Measurements from ENCODE around the gene APCDD1. TPM values are rescaled to one million over a fixed set of nuclear protein-coding genes. Genes with fewer than 3 reads are reported as not detected.

APCDD1 gene
- total RNA-seq, 1 donor from 2014 or later: 4.4 TPM

DNA sequence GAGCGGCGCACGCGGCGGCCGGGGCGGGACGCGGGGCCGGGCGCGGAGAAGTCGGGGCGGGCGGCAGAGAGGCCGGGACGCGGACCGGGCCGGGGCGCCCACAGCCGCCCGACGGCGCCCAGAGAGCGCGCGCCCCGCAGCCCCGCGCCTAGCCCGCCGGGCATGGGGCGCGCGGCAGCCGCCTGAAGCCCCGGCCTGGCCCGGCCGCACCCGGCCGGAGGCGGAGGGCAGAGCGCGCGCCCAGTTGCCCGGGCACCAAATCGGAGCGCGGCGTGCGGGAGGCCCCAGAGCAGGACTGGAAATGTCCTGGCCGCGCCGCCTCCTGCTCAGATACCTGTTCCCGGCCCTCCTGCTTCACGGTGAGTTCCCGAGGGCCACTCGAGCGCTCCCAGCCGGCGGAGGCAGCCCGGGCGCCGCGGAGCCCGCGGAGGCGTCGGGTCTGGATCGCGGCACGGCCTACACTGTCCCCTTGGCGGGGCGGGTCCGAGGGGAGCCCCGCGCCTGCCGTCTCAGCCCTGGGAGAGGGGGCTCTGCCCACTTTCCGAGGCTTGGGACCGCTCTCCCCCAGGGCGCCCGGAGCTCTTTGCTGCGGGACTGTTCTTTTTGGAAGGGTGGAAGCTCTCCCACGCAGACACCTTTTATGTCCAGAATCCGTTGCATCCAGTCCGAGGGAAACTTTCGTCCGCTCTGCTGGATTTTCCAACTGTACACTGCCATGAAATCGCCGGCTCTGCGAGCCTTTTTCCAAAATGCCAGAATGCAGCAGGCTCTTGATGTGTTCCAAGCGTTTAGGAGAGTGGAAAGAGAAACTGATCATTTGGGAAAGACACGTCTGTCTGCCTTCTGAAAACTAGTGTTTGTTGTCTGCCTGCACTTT, 484 bp downstream of the APCDD1 start:
- peaks cover 2% of the 10 kb centered on the region for H3K9me3 Mint-ChIP-seq (ENCODE audit: unreplicated experiment)
- Histone ChIP-seq H3K9ac (ENCODE audit: low read length) (peak overlapping the region; percentile 47), H3K79me2 (ENCODE audit: insufficient read depth, low read length) (no peaks in the 10 kb centered on the region), H4K20me1 (ENCODE audit: insufficient read depth, low read length) (no peaks in the 10 kb centered on the region), H3K9me3 (ENCODE audit: insufficient read depth, low read depth, low read length) (no peaks in the 10 kb centered on the region), H3K27me3 (ENCODE audit: insufficient read depth, low read length) (peaks cover 27% of the 10 kb centered on the region), H3K4me1 (ENCODE audit: insufficient read depth, low read length) (no peaks in the 10 kb centered on the region), H3K36me3 (ENCODE audit: insufficient read depth, low read length) (no peaks in the 10 kb centered on the region), H3K27ac (ENCODE audit: low read depth, low read length) (no peak overlapping the region), H2AFZ (ENCODE audit: low read depth, low read length) (peak overlapping the region; percentile 64), H3K4me2 (ENCODE audit: low read length) (peak overlapping the region; percentile 79), H3K4me3 (ENCODE audit: insufficient read depth, low read depth, low read length) (peak overlapping the region; percentile 59)
- H3K4me1 Mint-ChIP-seq (ENCODE audit: low read depth, unreplicated experiment): peaks cover 21% of the 10 kb centered on the region
- no peaks in the 10 kb centered on the region for H3K36me3 Mint-ChIP-seq (ENCODE audit: low read depth, unreplicated experiment)
- TF ChIP-seq, protein P1, sequence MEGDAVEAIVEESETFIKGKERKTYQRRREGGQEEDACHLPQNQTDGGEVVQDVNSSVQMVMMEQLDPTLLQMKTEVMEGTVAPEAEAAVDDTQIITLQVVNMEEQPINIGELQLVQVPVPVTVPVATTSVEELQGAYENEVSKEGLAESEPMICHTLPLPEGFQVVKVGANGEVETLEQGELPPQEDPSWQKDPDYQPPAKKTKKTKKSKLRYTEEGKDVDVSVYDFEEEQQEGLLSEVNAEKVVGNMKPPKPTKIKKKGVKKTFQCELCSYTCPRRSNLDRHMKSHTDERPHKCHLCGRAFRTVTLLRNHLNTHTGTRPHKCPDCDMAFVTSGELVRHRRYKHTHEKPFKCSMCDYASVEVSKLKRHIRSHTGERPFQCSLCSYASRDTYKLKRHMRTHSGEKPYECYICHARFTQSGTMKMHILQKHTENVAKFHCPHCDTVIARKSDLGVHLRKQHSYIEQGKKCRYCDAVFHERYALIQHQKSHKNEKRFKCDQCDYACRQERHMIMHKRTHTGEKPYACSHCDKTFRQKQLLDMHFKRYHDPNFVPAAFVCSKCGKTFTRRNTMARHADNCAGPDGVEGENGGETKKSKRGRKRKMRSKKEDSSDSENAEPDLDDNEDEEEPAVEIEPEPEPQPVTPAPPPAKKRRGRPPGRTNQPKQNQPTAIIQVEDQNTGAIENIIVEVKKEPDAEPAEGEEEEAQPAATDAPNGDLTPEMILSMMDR (IDR thresholded peaks at IDR 0.05; ENCODE audit: insufficient read depth, low read depth, low read length): no peak
- TF ChIP-seq EZH2 (IDR thresholded peaks at IDR 0.05; ENCODE audit: insufficient read depth, low read length): no peak
- FAIRE-seq: no peak
- peak overlapping the region; percentile 82 for H3K4me3 Mint-ChIP-seq (ENCODE audit: unreplicated experiment)
- no peak overlapping the region for H3K27ac Mint-ChIP-seq (ENCODE audit: unreplicated experiment)
- peaks cover 8% of the 10 kb centered on the region for H3K27me3 Mint-ChIP-seq (ENCODE audit: low read depth, unreplicated experiment)
- DNase-seq (ENCODE audit: low read depth): no peak

DNA sequence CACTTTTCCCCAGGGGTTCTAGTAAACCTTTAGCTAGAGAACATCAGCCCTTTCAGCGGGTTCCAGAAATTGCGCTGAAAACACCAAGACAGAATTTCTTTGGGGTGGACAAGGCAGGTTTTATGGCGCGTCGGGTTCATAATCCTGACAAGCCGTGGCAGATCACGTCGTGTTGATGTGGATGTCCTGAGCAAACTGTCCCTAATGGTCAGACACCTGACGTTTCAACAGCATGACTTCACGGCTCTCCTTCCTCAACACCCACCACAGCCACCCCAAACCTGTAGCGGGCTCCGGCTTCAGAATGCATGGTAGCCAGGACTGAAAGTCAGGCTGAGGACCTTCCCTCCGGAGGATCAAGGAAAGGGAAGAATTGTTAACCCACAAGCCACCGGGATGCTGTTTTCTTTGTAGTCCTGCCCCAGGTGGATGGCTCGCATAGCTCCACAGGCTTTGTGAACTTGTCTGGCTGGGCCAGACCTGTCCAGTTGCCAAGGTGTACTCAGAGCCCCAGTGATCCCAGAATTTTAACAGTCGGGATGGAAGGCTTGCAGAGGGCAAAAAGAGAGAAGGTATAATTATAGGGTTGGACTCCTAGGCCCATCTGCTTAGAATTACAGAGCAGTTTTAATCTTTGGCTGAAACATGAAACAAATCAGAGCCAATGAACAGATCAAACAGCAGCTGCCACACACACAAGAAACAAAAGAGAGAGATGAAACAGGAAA, 1.5 kb downstream of the APCDD1 start:
- no peak for DNase-seq (ENCODE audit: low read depth)

More for the DNA sequence above, 1.5 kb downstream of the APCDD1 start:
- H3K4me1 Mint-ChIP-seq (ENCODE audit: low read depth, unreplicated experiment): peaks cover 21% of the 10 kb centered on the region
- TF ChIP-seq, protein P1 (IDR thresholded peaks at IDR 0.05; ENCODE audit: insufficient read depth, low read depth, low read length): no peak
- TF ChIP-seq EZH2 (IDR thresholded peaks at IDR 0.05; ENCODE audit: insufficient read depth, low read length): no peak
- Histone ChIP-seq H4K20me1 (ENCODE audit: insufficient read depth, low read length) (no peaks in the 10 kb centered on the region), H3K27ac (ENCODE audit: low read depth, low read length) (no peak overlapping the region), H2AFZ (ENCODE audit: low read depth, low read length) (no peak overlapping the region), H3K36me3 (ENCODE audit: insufficient read depth, low read length) (no peaks in the 10 kb centered on the region), H3K4me2 (ENCODE audit: low read length) (peak overlapping the region; percentile 79), H3K79me2 (ENCODE audit: insufficient read depth, low read length) (no peaks in the 10 kb centered on the region), H3K4me3 (ENCODE audit: insufficient read depth, low read depth, low read length) (peak overlapping the region; percentile 59), H3K9me3 (ENCODE audit: insufficient read depth, low read depth, low read length) (no peaks in the 10 kb centered on the region), H3K27me3 (ENCODE audit: insufficient read depth, low read length) (peaks cover 27% of the 10 kb centered on the region), H3K9ac (ENCODE audit: low read length) (peak overlapping the region; percentile 47), H3K4me1 (ENCODE audit: insufficient read depth, low read length) (no peaks in the 10 kb centered on the region)
- H3K27ac Mint-ChIP-seq (ENCODE audit: unreplicated experiment): no peak overlapping the region
- H3K36me3 Mint-ChIP-seq (ENCODE audit: low read depth, unreplicated experiment): no peaks in the 10 kb centered on the region
- H3K27me3 Mint-ChIP-seq (ENCODE audit: low read depth, unreplicated experiment): peaks cover 6% of the 10 kb centered on the region
- H3K4me3 Mint-ChIP-seq (ENCODE audit: unreplicated experiment): peak overlapping the region; percentile 82
- no peak for FAIRE-seq
- peaks cover 2% of the 10 kb centered on the region for H3K9me3 Mint-ChIP-seq (ENCODE audit: unreplicated experiment)

All from astrocyte (in vitro differentiated cells and primary cell).